Ishikawa (cell line): ENCODE results near the gene TRAPPC1.

Experiments
- CEBPB ChIP-seq: IDR thresholded peaks from 2 replicates; pipeline ENCODE4 v1.6.1; 2012
- CREB1 ChIP-seq: IDR thresholded peaks from 2 replicates; pipeline ENCODE4 v1.6.1; 2012; ENCODE audit warnings: low read depth
- EGR1 ChIP-seq: IDR thresholded peaks from 2 replicates; pipeline ENCODE4 v1.6.1; 2012
- EP300 ChIP-seq: IDR thresholded peaks from 2 replicates; pipeline ENCODE4 v1.6.1; 2012; ENCODE audit warnings: borderline replicate concordance
- FOXM1 ChIP-seq: IDR thresholded peaks from 2 replicates; pipeline ENCODE4 v1.6.1; 2012; ENCODE audit warnings: low read depth, borderline replicate concordance
- MAX ChIP-seq: IDR thresholded peaks from 2 replicates; pipeline ENCODE4 v1.6.1; 2012
- NFIC ChIP-seq: IDR thresholded peaks from 2 replicates; pipeline ENCODE4 v1.6.1; 2012
- RAD21 ChIP-seq: IDR thresholded peaks from 2 replicates; pipeline ENCODE4 v1.6.1; 2012; ENCODE audit warnings: low read depth
- TAF1 ChIP-seq: IDR thresholded peaks from 2 replicates; pipeline ENCODE4 v1.6.1; 2012; ENCODE audit warnings: low read depth, mild to moderate bottlenecking
- TCF12 ChIP-seq: IDR thresholded peaks from 2 replicates; pipeline ENCODE4 v1.6.1; 2012; ENCODE audit warnings: low read depth
- TEAD4 ChIP-seq: IDR thresholded peaks from 2 replicates; pipeline ENCODE4 v1.6.1; 2012
- YY1 ChIP-seq: IDR thresholded peaks from 2 replicates; pipeline ENCODE4 v1.6.1; 2012; ENCODE audit warnings: low read depth
- ZBTB7A ChIP-seq: IDR thresholded peaks from 2 replicates; pipeline ENCODE4 v1.6.1; 2012; ENCODE audit warnings: low read depth
- TF ChIP-seq, protein P1 (sequence below): IDR thresholded peaks from 2 replicates; pipeline ENCODE4 v1.6.1; 2012
- TF ChIP-seq, protein P2 (sequence below): IDR thresholded peaks from 2 replicates; pipeline ENCODE4 v1.6.1; 2012; ENCODE audit warnings: low read depth, mild to moderate bottlenecking

The TRAPPC1 gene, protein sequence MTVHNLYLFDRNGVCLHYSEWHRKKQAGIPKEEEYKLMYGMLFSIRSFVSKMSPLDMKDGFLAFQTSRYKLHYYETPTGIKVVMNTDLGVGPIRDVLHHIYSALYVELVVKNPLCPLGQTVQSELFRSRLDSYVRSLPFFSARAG

DNA sequence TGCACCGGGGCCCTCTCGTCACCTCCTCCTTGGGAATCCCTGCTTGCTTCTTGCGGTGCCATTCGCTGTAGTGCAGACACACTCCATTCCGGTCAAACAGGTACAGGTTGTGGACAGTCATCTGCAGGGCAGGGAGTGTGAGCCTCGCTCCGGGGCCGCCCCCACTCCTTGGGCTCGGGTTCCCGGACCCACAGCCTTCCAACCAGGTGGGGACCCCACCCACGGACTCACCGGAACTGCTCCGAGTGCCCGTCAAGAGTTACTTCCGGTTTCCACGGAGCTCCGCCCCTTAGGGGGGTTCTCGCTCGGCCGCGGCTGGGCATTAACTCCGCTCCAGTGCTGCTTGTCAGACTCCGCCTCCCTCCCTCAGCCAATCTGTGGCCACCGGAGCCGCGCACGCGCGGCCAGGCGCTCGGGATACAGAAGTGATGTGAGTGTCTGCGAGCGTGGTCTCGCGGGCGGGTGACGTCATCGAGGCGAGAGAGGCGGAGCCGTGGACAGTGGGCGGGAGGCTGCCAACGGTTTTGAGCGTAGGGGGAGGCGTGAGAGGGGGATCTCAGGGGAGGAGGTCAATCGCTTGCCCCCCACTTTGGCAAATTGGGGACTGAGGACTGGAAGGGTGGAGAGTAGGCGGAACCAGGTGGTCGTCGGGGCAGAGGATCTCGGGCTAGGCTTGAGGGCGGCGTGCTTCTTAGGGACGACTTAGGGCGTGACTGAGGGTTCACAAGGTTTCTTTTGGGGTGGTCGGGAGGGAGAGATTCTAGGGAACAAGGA is at the start of gene TRAPPC1, which contains the start of gene CNTROB:
Gene TRAPPC1, minus strand, starts transcription at position 238 of the 774 bp plus-strand sequence. Its CDS starts 117 bp downstream, at position 121.
Gene CNTROB, plus strand, starts transcription at position 498 of the 774 bp plus-strand sequence. CDS start 874 bp downstream, outside the sequence.
- peak; percentile 55 for TF ChIP-seq ZBTB7A
- TF ChIP-seq TAF1, result peak; percentile 61
- TF ChIP-seq RAD21, result no peak
- TF ChIP-seq MAX, result peak; percentile 19; the same call in 1 of the 2 replicates
- peak; percentile 39; the same call in 1 of the 2 replicates for TF ChIP-seq EGR1
- TF ChIP-seq, protein P1, sequence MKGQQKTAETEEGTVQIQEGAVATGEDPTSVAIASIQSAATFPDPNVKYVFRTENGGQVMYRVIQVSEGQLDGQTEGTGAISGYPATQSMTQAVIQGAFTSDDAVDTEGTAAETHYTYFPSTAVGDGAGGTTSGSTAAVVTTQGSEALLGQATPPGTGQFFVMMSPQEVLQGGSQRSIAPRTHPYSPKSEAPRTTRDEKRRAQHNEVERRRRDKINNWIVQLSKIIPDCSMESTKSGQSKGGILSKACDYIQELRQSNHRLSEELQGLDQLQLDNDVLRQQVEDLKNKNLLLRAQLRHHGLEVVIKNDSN, result no peak
- TF ChIP-seq, protein P2, sequence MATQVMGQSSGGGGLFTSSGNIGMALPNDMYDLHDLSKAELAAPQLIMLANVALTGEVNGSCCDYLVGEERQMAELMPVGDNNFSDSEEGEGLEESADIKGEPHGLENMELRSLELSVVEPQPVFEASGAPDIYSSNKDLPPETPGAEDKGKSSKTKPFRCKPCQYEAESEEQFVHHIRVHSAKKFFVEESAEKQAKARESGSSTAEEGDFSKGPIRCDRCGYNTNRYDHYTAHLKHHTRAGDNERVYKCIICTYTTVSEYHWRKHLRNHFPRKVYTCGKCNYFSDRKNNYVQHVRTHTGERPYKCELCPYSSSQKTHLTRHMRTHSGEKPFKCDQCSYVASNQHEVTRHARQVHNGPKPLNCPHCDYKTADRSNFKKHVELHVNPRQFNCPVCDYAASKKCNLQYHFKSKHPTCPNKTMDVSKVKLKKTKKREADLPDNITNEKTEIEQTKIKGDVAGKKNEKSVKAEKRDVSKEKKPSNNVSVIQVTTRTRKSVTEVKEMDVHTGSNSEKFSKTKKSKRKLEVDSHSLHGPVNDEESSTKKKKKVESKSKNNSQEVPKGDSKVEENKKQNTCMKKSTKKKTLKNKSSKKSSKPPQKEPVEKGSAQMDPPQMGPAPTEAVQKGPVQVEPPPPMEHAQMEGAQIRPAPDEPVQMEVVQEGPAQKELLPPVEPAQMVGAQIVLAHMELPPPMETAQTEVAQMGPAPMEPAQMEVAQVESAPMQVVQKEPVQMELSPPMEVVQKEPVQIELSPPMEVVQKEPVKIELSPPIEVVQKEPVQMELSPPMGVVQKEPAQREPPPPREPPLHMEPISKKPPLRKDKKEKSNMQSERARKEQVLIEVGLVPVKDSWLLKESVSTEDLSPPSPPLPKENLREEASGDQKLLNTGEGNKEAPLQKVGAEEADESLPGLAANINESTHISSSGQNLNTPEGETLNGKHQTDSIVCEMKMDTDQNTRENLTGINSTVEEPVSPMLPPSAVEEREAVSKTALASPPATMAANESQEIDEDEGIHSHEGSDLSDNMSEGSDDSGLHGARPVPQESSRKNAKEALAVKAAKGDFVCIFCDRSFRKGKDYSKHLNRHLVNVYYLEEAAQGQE, result no peak
- peak; percentile 79 for TF ChIP-seq CREB1
- TF ChIP-seq YY1, result 0 out of 2 replicates have a peak, but pooled peaks have one; percentile 13
- TF ChIP-seq CEBPB, result no peak
- TF ChIP-seq EP300, result no peak
- no peak for TF ChIP-seq FOXM1

- no peak for TF ChIP-seq TEAD4
- no peak for TF ChIP-seq MAX
- no peak for TF ChIP-seq TCF12
Measured at GRCh38 chr17:7977805-7978204, 46.1 kb upstream of the TRAPPC1 start.

DNA sequence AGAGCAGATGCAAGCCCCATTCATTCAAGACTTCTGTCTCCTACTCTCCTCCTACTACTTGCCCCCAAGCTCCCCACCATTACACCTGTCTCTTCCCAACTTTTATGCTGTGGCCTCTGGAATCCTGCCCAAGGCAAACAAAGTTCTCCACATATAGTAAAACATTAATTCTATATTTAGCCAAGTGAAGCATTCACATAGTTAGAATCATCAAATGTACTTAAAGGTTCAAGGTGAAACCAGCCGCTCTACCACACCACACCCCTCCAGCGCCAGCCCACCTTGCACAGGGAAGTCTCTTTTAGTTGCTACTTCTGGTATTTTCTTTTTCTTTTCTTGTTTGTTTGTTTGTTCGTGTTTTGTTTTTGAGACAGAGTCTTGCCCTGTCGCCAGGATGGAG is 45.3 kb upstream of the TRAPPC1 start:
- no peak for TF ChIP-seq CREB1
- TF ChIP-seq TCF12, result no peak
- TF ChIP-seq YY1, result no peak
- TF ChIP-seq MAX, result no peak
- TF ChIP-seq, protein P1, result no peak
- no peak for TF ChIP-seq CEBPB
- no peak for TF ChIP-seq TEAD4
- TF ChIP-seq EGR1, result no peak
- TF ChIP-seq FOXM1, result no peak
- no peak for TF ChIP-seq NFIC
- TF ChIP-seq TAF1, result no peak
- no peak for TF ChIP-seq EP300
- TF ChIP-seq ZBTB7A, result no peak

- no peak for TF ChIP-seq CREB1
- no peak for TF ChIP-seq TAF1
- TF ChIP-seq CEBPB, result no peak
- TF ChIP-seq TEAD4, result no peak
- TF ChIP-seq, protein P2, result no peak
- no peak for TF ChIP-seq NFIC
- no peak for TF ChIP-seq EGR1
- no peak for TF ChIP-seq FOXM1
- no peak for TF ChIP-seq RAD21
- TF ChIP-seq TCF12, result no peak
- TF ChIP-seq EP300, result no peak
- TF ChIP-seq, protein P1, result no peak
- no peak for TF ChIP-seq MAX
- no peak for TF ChIP-seq ZBTB7A
- TF ChIP-seq YY1, result no peak
Measured at GRCh38 chr17:7974638-7975131, 42.9 kb upstream of the TRAPPC1 start.
